SW 1271 (cell line): Measurements from ENCODE around the gene MAPK7.

Experiments used
- DNase-seq, 2 experiments: peaks; one replicate each; lab custom pipeline; 2025; lab: John Stamatoyannopoulos, UW

Gene MAPK7

GRCh38 chr17:19401321-19402010 lies 23.2 kb downstream of the MAPK7 start:
- DNase-seq = no peak

- no peak for DNase-seq
These were observed 23.9 kb downstream of the MAPK7 start for GRCh38 chr17:19402171-19402570.

- no peak for DNase-seq
These were observed 24.7 kb downstream of the MAPK7 start for GRCh38 chr17:19403021-19403420.

- DNase-seq = no peak
These were observed 26.0 kb downstream of the MAPK7 start for GRCh38 chr17:19404264-19404663.

- no peak for DNase-seq
These were observed 26.8 kb downstream of the MAPK7 start for GRCh38 chr17:19405114-19405513.

GRCh38 chr17:19407601-19408345 lies 29.5 kb downstream of the MAPK7 start:
- DNase-seq = no peak

- DNase-seq = no peak
These were observed 30.0 kb downstream of the MAPK7 start for GRCh38 chr17:19408346-19408710.

- no peak for DNase-seq
These were observed 30.8 kb downstream of the MAPK7 start for GRCh38 chr17:19409066-19409465.

- DNase-seq = no peak
These were observed 31.2 kb downstream of the MAPK7 start for GRCh38 chr17:19409509-19409908.

- no peak for DNase-seq
These were observed 31.8 kb downstream of the MAPK7 start for GRCh38 chr17:19410091-19410490.

- no peak for DNase-seq
These were observed 32.8 kb downstream of the MAPK7 start, which contains the start of gene RNF112 for GRCh38 chr17:19410875-19411620. TSS of gene RNF112 (plus strand) at chr17:19411232. CDS start at chr17:19411409, 177 bp downstream.

GRCh38 chr17:19411631-19412030 lies 33.3 kb downstream of the MAPK7 start:
- DNase-seq = no peak

- DNase-seq = no peak
These were observed 34.2 kb downstream of the MAPK7 start for GRCh38 chr17:19412510-19412909.

- DNase-seq = no peak
These were observed 34.7 kb downstream of the MAPK7 start for GRCh38 chr17:19412984-19413383.

GRCh38 chr17:19413761-19414160 lies 35.5 kb downstream of the MAPK7 start:
- no peak for DNase-seq

GRCh38 chr17:19414396-19415280 lies 36.3 kb downstream of the MAPK7 start:
- DNase-seq = no peak

GRCh38 chr17:19415311-19415710 lies 37.0 kb downstream of the MAPK7 start:
- no peak for DNase-seq

- DNase-seq = no peak
These were observed 37.8 kb downstream of the MAPK7 start for GRCh38 chr17:19415806-19416775.

- DNase-seq = no peak
These were observed 39.3 kb downstream of the MAPK7 start for GRCh38 chr17:19417611-19418010.

GRCh38 chr17:19418251-19418992 lies 40.1 kb downstream of the MAPK7 start:
- no peak for DNase-seq
